CD4-positive, alpha-beta T cell treated with Interferon alpha-2 for 1 hour (primary cell): ENCODE data around the gene NRIP1.

Source experiments
- DNase-seq, 2 donors: peaks; one replicate each; pipeline ENCODE4 v3.0.0-alpha.2; 2020 to 2022

Gene NRIP1

DNA sequence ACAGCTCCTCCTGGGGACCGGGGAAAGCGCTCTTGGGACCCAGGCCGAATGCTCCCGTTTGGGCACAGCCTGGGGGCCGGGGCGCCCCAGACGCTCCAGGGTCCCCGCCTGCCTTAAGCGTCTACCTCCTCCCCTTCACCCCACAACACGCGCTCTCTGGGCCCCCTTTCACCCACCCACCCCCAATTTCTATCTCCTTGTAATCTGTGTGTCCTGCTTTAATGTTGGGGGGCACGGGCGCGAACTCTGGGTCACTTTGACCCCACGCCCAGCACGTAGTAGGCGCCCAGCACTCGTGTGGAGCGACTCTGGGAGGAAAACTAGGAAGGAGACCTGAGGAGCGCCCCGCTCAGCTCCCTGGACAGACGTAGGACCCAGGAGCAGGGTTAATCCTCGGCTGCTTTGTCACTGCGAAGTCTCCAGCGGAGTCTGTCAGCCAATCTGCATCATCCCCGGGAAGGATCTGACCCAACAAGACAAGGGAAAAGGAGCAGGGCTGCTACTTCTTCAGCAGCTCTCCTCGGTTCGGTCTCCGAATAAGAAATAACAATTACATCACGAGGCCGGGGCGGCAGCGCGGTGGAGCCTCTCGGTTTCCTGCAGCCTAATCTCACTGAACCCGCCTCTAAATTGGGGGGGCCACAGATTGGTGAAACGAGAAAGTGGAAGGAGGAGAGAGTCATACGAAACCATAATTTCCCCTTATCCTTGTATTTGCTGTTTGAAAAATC, 757 bp upstream of the NRIP1 start:
- DNase-seq, result peak; percentile 87

DNA sequence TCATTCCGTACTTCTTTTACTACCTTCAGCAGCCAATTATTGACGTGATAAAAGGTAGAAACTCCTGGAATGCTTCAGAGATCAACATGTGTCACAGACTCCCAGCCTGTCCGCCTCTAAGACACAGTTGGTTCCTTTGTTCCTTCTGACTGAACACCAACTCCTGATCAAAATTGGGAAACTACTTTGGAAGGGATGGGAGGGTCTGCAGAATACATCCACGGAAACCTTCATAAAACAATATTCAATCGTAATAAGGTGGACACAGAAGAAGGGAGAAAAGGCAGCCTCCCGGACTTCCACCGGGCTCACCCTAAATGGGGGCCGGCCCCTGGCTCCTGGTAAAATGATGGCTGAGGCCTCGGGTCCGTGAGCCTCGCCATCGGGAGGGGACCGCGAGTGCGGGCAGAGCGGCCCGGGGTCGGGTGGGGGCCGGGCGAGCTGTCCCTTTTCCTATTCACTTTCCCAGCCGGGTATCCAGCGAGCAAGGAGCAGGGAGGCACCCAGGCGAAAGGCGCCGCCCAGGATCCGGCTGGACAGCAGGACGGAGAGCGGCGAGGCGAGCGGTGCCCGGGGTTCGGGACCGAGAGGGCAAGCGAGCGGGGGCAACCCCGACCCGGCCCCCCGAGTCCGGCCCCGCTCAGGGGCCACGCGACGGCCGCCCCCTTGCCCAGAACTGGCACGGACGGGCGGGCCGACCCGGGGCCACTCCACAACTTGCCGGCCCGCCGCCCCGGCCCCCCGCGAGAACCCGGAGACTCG, 805 bp downstream of the NRIP1 start:
- no peak for DNase-seq

- DNase-seq, result peak; percentile 2 to 22
Observed at GRCh38 chr21:15063081-15063813, 1.6 kb downstream of the NRIP1 start.

DNA sequence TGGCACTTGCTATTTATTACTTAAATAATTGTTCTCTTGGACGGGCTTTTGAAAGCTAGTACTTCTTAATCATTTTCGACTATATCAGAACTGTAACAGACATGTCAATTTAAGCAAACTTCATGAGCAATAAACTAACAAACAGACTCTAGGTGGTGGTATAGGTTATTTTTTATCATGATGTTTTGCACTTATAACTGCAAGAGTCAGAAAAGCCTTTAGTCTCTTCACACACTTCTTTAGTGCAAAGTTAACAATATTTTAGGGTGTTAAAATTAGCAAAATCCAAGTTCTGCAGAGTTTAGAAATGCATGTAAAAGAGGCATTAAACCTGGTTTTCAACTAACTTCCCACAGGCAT, 2.2 kb downstream of the NRIP1 start:
- DNase-seq, result peak in 1 of 2 donors; percentile 38

GRCh38 chr21:15061747-15062605, 2.8 kb downstream of the NRIP1 start:
- DNase-seq, result no peak

- no peak for DNase-seq
Observed at GRCh38 chr21:15061279-15061678, 3.5 kb downstream of the NRIP1 start.

- DNase-seq, result no peak
Observed at GRCh38 chr21:15060543-15061175, 4.1 kb downstream of the NRIP1 start.

DNA sequence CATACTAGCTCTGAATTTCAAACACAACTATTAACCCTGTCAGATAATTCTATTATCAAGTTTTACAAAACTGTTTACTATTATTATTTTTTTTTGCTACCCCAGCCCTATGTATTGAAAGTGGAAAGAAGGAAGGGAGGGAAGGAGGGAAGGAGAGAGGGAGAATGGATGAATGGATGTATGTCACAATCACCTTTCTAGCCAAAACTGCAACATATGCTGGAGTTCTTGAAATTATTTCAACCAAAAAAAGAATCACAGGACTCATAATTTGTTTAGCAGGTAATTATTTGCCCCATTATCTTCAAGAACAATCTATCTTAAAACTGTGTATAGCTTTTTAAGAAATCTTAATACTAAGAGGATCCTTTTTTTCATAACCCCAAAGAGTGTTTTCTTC, 5.4 kb downstream of the NRIP1 start:
- no peak for DNase-seq

GRCh38 chr21:15058854-15059263, 5.9 kb downstream of the NRIP1 start:
- DNase-seq, result no peak

- DNase-seq, result no peak
Observed at GRCh38 chr21:15057285-15057684, 7.5 kb downstream of the NRIP1 start.

DNA sequence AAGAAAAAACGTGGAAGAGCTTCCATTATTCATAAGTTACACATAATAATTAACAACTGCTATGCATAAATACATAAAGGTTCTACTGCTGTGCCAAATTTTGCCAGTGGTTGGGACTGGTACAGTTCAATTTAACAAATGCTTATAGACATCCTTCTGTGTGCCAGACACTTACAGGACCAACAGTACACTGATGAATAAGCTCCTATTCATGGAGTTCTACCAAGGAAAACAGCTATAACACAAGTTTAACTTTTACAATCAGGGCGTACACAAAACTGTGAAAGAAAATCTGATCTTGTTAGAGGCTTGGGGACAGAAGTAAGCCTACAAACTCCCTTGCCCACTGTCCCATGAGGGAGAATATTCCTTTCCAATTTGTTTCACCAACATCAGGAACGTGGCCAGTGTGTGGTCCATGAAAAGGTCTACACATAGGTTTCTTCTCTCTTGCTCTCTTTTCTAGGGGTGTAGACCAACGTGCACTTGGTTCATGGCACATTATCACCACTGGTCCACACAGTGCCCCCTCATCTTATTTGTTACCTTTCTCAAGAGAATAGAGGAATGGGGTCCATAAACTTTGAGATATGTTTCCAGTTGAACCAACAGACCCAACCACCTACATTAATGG, 10.1 kb downstream of the NRIP1 start:
- no peak for DNase-seq

GRCh38 chr21:15054089-15054488, 10.7 kb downstream of the NRIP1 start:
- DNase-seq, result no peak

DNA sequence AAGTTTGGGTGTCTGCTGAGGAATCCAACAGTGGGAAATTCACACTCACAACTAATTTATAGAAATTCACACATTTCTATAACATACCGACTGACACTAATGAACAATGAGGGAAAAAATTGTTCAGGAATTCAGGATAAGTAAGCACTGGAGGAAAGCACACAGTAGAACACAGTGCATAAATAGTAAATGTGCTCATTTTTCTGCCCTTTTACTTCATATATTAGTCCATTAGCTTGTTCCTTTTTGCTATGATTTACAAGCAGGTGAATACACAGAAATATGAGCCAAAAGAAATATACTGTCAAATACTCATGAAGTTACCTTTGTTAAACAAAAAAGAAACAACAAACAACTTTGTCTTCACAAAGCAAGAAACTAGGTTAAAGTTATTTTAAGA, 11.3 kb downstream of the NRIP1 start:
- DNase-seq, result no peak

GRCh38 chr21:15052459-15052763, 12.4 kb downstream of the NRIP1 start:
- DNase-seq, result no peak

GRCh38 chr21:15051644-15052458, 12.9 kb downstream of the NRIP1 start:
- DNase-seq, result no peak

- DNase-seq, result no peak
Observed at GRCh38 chr21:15050568-15051377, 14.0 kb downstream of the NRIP1 start.

DNA sequence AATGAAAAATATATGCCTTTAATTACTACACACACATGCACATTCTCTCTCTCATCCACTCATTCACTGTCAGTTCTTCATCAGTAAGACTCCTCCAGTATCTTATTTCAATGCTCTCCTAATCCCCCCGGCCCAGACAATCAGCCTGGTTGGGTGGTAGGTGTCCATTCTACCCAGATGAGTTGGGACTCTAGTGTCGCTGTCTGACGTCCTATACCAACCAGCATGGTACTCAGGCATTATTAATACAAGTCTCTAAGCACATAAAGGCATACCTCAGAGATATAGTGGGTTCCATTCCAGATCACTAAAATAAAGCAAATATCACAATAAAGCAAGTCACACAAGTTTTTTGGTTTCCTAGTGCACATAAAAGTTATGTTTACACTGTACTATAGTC, 19.8 kb downstream of the NRIP1 start:
- no peak for DNase-seq

- DNase-seq, result no peak
Observed at GRCh38 chr21:15042531-15042930, 22.3 kb downstream of the NRIP1 start.

DNA sequence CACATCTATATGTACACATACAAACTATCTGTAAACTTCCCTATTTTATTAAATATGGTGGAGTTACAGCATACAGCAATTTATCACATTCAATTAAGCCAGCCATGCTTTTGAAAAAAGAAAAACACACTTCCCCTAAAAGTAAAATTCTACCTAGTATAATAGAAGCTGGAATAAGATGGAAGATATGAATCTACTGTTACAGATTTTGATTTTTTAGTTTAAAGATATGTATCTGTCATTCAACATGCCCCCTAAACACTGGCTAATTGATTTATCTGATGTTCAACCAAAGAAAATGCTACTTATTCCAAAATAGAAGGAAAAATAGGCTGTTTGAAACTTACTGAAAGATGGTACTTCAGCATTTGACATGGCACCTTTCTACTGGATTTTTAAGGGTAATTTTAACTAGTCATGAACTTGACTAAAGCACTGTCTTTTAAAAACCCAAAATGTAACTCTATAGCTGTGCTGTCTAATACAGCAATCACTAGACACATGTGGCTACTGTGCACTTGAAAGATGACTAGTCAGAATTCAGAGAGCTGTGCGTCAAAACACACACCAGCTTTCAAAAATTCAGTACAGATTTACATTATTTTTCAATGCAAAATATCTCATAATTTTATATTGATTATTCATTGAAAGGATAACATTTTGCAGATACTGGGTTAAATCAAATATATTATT, 25.0 kb downstream of the NRIP1 start:
- no peak for DNase-seq

DNA sequence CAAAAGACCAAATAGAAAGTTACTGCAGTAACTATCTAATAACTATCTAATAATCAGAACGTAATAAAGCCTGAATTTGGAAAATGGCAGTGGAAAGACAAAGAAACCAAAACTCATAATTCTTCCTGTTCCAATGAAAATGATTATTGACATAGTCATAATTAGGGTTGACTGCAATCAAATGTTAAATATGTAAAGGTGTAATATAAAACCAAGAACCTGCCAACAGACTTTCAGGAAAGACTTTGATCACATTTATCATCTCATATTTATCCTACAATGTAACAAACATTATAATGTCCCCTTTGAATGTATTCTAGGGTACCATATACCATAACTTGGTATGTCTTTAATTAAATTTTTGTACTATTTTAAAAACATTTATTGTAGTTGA, 26.9 kb downstream of the NRIP1 start:
- no peak for DNase-seq
